Measurements from ENCODE around the gene CNTNAP2.

DNA sequence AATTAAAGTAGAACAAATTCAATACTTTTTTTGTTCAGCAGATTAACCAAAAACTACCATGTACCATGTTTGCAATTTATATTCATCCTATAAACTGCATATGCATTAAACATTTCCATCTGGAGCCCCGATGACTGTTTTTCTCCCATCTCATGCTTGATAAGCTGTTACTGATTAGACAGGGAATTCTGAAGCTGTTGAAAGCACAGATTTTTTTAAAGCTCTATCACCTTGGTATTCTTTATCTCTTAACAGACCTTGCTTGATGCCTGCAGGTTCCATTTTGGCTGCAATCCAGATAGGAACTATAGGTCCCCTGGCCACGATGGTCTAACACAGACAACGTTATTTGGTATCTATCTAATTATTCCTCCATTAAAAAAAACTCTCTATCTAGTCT, 961.7 kb downstream of the CNTNAP2 start:
- no peak for TF ChIP-seq ZNF24 (IDR thresholded peaks at IDR 0.05)
- TF ChIP-seq HNRNPH1 (optimal IDR thresholded peaks at IDR 0.05; ENCODE audit: low read depth, low read length): no peak
- TF ChIP-seq EZH2 (IDR thresholded peaks at IDR 0.05; ENCODE audit: borderline replicate concordance, low read depth, low read length): no peak
- TF ChIP-seq RBM15 (IDR thresholded peaks at IDR 0.05; ENCODE audit: insufficient read depth, low read length): no peak
- TF ChIP-seq SAFB2 (IDR thresholded peaks at IDR 0.05; ENCODE audit: borderline replicate concordance, low read depth, low read length, severe bottlenecking): no peak
- TF ChIP-seq KAT7 (CRISPR knock-in tag; IDR thresholded peaks at IDR 0.05; ENCODE audit: borderline replicate concordance): no peak
